Heart right ventricle (tissue), 16 donors: ENCODE measurements around the gene FERD3L. TPM values are rescaled to one million over a fixed set of nuclear protein-coding genes. Genes with fewer than 3 reads are reported as not detected.

ENCODE experiments used
- ATAC-seq, 8 donors: fragments of 200-7000 bp; cut with Tn5 transposase; one replicate each; pipeline ENCODE4 v1.9.1; 2020; ENCODE audit warnings: mild to moderate bottlenecking in 8 of 8, moderate library complexity in 8 of 8, moderate number of reproducible peaks in 1 of 8
- DNase-seq, 2 donors: peaks; one replicate each; pipeline ENCODE4 v3.0.0-alpha.2; 2020
- H3K27ac ChIP-seq, 10 donors: fragments of 200-600 bp; sonication (generic) in 2 of 10; one replicate each; pipeline versions ENCODE4 v1.5.0 to v1.8.0; 2020 to 2022; ENCODE audit warnings: mild to moderate bottlenecking in 3 of 10
- H3K27me3 ChIP-seq, 7 donors: fragments of 200-600 bp; one replicate each; pipeline ENCODE4 v1.8.0; 2021 to 2022; ENCODE audit warnings: mild to moderate bottlenecking in 2 of 7
- H3K36me3 ChIP-seq, 9 donors: fragments of 200-600 bp; sonication (generic) in 1 of 9; one replicate each; pipeline versions ENCODE4 v1.5.0 to v1.8.0; 2020 to 2022; ENCODE audit warnings: mild to moderate bottlenecking in 2 of 9
- H3K4me1 ChIP-seq, 9 donors: fragments of 200-600 bp; sonication (generic) in 1 of 9; one replicate each; pipeline versions ENCODE4 v1.5.0 to v1.8.0; 2020 to 2022; ENCODE audit warnings: mild to moderate bottlenecking in 4 of 9
- H3K4me3 ChIP-seq, 10 donors: fragments of 200-600 bp; sonication (generic) in 2 of 10; one replicate each; pipeline versions ENCODE4 v1.5.0 to v1.8.0; 2020 to 2022; ENCODE audit warnings: mild to moderate bottlenecking in 7 of 10, moderate library complexity in 2 of 10
- H3K9me3 ChIP-seq, 11 donors: fragments of 200-600 bp in 10 of 11; sonication (generic) in 2 of 11; one replicate each; pipeline versions ENCODE4 v1.5.0 to v1.8.0; 2013 to 2022; ENCODE audit warnings: mild to moderate bottlenecking in 2 of 11, control low read depth in 1 of 11, moderate library complexity in 1 of 11
- CTCF ChIP-seq, 9 donors: fragments of 200-600 bp; sonication (generic) in 2 of 9; IDR thresholded peaks; one replicate each; pipeline versions ENCODE4 v1.5.0 to v1.8.0; 2021 to 2022; ENCODE audit warnings: antibody characterized with exemption in 9 of 9, mild to moderate bottlenecking in 5 of 9, moderate library complexity in 1 of 9
- WGBS, 2 donors: extraction: QIAGEN DNeasy Blood & Tissue Kit; methylation state at CpG; one replicate each; pipeline ENCODE4 v1.1.7; 2013; ENCODE audit warnings: inconsistent platforms in 1 of 2; 5-methylcytosine and 5-hydroxymethylcytosine counted together
- intact Hi-C, 10 donors: fragments of 100-400 bp; cut with DNase I; formaldehyde crosslinking; loops; one replicate each; pipeline versions ENCODE4 v1.11.1 to v1.14.2; 2022
- polyA plus RNA-seq, 2 donors: library from polyadenylated mRNA; stranded (reverse); fragments of 200-250 nt; gene quantifications; one replicate each; pipeline ENCODE4 v1.2.3, GENCODE V29; 2013
- total RNA-seq, 10 donors: library from RNA; stranded (reverse); fragmentation: NEBNext Ultra II Directional in 3 of 10; extraction: Animal tissue kit (Norgen Biotek cat#: 25700) in 3 of 10; gene quantifications; one replicate each; pipeline versions ENCODE4 v1.2.1 to v1.2.4, GENCODE V29; 2021 to 2023
- donor health status: Arrhythmogenic right ventricular cardiomyopathy.
- donor health status: ischemic (EF 13 %, LVEDD 7.1; RV severe dilation, severe dysfunction).
- donor health status: healthy with polysubstance abuse.
- donor health status: DM: no; HTN: yes; CAD: no.
- donor health status: DM: no; HTN: no; CAD: no.
- donor health status: ischemic (EF 25% LVEDD 6.9; RV normal size, moderate dysfunction).
- donor health status: ischemic (EF 25% LVEDD 5.7; RV mildly dilated, moderate dysfunction).
- donor health status: healthy.
- donor health status: DM: yes; HTN: yes; CAD: no.
- donor health status: Ischemic cardiomyopathy.
- donor health status: ischemic (EF 35%, LVEDD 5.7; RV mildly dilated, moderate dysfunction).
- donor health status: nonischemic (EF 11% LVEDD 7.7; RV severe dilation, severe dysfunction).
- donor health status: DM: yes; HTN: yes; CAD: no.
- donor health status: PGD.
- donor health status: ischemic (EF 29% LVEDD 5.4; RV normal size, mild dysfunction).
- donor health status: nonischemic (EF 23%, LVEDD 6.1; RV moderate dilation, normal function).

FERD3L gene
- total and polyA plus RNA-seq, 12 donors: 0.09 TPM; not detected in 11

GRCh38 chr7:19145434-19146115 is 354 bp upstream of the FERD3L start:
- H3K9me3 ChIP-seq: no peaks in the 10 kb centered on the region
- DNase-seq (no peak), ATAC-seq (no peak)
- no peak overlapping the region for H3K27ac ChIP-seq
- H3K4me1 ChIP-seq: peaks cover 0 to 19% (median 0%) of the 10 kb centered on the region in 9 donors
- intact Hi-C loops: no loop called here
- peaks cover 0 to 77% (median 64%) of the 10 kb centered on the region in 7 donors for H3K27me3 ChIP-seq
- TF ChIP-seq CTCF (IDR thresholded peaks at IDR 0.05): no peak
- no peak overlapping the region for H3K4me3 ChIP-seq
- H3K36me3 ChIP-seq: no peaks in the 10 kb centered on the region
- WGBS, 2 donors: 6 to 9% methylated on average over 19 of the region's 19 CpGs

- Histone ChIP-seq H3K36me3 (no peaks in the 10 kb centered on the region), H3K27me3 (peaks cover 0 to 88% (median 69%) of the 10 kb centered on the region in 7 donors), H3K4me1 (peaks cover 0 to 19% (median 0%) of the 10 kb centered on the region in 9 donors), H3K4me3 (peak overlapping the region in 8 of 10 donors; percentile 4 to 36 (median 27)), H3K27ac (no peak overlapping the region), H3K9me3 (no peaks in the 10 kb centered on the region)
- DNase-seq (no peak), ATAC-seq (peak in 1 of 8 donors; percentile 20)
- WGBS, 2 donors: 4 to 7% methylated on average over 30 of the region's 30 CpGs
- no peak for TF ChIP-seq CTCF (IDR thresholded peaks at IDR 0.05)
- intact Hi-C loops: no loop called here
These were observed 1.2 kb downstream of the FERD3L start for GRCh38 chr7:19143881-19144574.

GRCh38 chr7:19139706-19140327 is 5.4 kb downstream of the FERD3L start:
- WGBS, 2 donors: 81 to 84% methylated on average over 4 of the region's 4 CpGs
- intact Hi-C loops: no loop called here
- H3K4me3 ChIP-seq: no peak overlapping the region
- DNase-seq (no peak), ATAC-seq (no peak)
- H3K27ac ChIP-seq: no peak overlapping the region
- H3K4me1 ChIP-seq: peaks cover 0 to 12% (median 0%) of the 10 kb centered on the region in 9 donors
- no peak for TF ChIP-seq CTCF (IDR thresholded peaks at IDR 0.05)
- no peaks in the 10 kb centered on the region for H3K36me3 ChIP-seq
- no peaks in the 10 kb centered on the region for H3K9me3 ChIP-seq
- H3K27me3 ChIP-seq: peaks cover 0 to 53% (median 41%) of the 10 kb centered on the region in 7 donors

GRCh38 chr7:19133886-19134285 is 11.3 kb downstream of the FERD3L start:
- DNase-seq (no peak), ATAC-seq (no peak)
- H3K36me3 ChIP-seq: no peaks in the 10 kb centered on the region
- intact Hi-C loops: no loop called here
- no peak overlapping the region for H3K27ac ChIP-seq
- TF ChIP-seq CTCF (IDR thresholded peaks at IDR 0.05): no peak
- 59 to 63% methylated on average over 4 of the region's 4 CpGs for WGBS, 2 donors
- peaks cover 0 to 37% (median 14%) of the 10 kb centered on the region in 7 donors for H3K27me3 ChIP-seq
- no peak overlapping the region for H3K4me3 ChIP-seq
- peaks cover 0 to 5% (median 0%) of the 10 kb centered on the region in 11 donors for H3K9me3 ChIP-seq
- no peaks in the 10 kb centered on the region for H3K4me1 ChIP-seq
